NT2/D1 (cell line): ENCODE results near the gene ACSF3.
"Not testable (repeated sequence)": the region's sequence is repeated elsewhere in the genome, so short reads cannot be mapped to it uniquely, and the experiment has no call there.

ENCODE experiments used
- SUZ12 ChIP-seq: IDR thresholded peaks from 2 replicates; pipeline ENCODE4 v1.6.1; 2011; ENCODE audit not compliant: insufficient read length, insufficient read depth; ENCODE audit errors: extremely low read depth
- ZNF274 ChIP-seq: IDR thresholded peaks from 2 replicates; pipeline ENCODE4 v1.6.1; 2011; ENCODE audit warnings: mild to moderate bottlenecking, low read depth, low read length

GRCh38 chr16:89068814-89069616 is 24.6 kb upstream of the ACSF3 start:
- not testable (repeated sequence) for TF ChIP-seq ZNF274, SUZ12
